Measurements from ENCODE around the gene ST6GAL1.
"Not testable (repeated sequence)": the region's sequence is repeated elsewhere in the genome, so short reads cannot be mapped to it uniquely, and the experiment has no call there.

Gene ST6GAL1

DNA sequence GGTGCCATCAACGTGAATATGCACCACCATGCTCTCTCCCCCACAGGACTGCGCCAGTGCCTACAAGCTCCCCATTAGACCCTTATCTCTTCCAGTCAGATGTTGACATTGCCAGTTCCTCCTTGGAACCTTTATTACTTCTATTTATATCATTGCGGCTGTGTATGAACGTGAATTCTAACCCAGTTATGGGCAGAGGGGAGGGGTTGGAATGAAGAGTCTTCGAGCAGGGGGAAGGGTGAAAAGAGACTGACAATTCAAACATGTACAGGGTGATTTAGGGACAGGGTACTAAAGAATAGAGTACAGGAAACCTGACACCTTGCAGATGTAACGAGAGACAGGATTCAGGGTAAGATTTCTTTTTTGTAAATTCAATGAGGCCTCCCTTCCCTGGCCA, 41.8 kb upstream of the ST6GAL1 start:
- TF ChIP-seq, protein P1, sequence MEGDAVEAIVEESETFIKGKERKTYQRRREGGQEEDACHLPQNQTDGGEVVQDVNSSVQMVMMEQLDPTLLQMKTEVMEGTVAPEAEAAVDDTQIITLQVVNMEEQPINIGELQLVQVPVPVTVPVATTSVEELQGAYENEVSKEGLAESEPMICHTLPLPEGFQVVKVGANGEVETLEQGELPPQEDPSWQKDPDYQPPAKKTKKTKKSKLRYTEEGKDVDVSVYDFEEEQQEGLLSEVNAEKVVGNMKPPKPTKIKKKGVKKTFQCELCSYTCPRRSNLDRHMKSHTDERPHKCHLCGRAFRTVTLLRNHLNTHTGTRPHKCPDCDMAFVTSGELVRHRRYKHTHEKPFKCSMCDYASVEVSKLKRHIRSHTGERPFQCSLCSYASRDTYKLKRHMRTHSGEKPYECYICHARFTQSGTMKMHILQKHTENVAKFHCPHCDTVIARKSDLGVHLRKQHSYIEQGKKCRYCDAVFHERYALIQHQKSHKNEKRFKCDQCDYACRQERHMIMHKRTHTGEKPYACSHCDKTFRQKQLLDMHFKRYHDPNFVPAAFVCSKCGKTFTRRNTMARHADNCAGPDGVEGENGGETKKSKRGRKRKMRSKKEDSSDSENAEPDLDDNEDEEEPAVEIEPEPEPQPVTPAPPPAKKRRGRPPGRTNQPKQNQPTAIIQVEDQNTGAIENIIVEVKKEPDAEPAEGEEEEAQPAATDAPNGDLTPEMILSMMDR (IDR thresholded peaks at IDR 0.05; ENCODE audit: unreplicated experiment in 3 of 3): no peak
- Mint-ChIP-seq H3K4me1 (peaks cover 7% of the 10 kb centered on the region), H3K36me3 (ENCODE audit: low read depth) (no peaks in the 10 kb centered on the region), H3K9me3 (no peaks in the 10 kb centered on the region), H3K27ac (peak overlapping the region in 1 of 3 experiments; percentile 46), H3K4me3 (no peak overlapping the region), H3K27me3 (ENCODE audit: low read depth) (peaks cover 8% of the 10 kb centered on the region)

DNA sequence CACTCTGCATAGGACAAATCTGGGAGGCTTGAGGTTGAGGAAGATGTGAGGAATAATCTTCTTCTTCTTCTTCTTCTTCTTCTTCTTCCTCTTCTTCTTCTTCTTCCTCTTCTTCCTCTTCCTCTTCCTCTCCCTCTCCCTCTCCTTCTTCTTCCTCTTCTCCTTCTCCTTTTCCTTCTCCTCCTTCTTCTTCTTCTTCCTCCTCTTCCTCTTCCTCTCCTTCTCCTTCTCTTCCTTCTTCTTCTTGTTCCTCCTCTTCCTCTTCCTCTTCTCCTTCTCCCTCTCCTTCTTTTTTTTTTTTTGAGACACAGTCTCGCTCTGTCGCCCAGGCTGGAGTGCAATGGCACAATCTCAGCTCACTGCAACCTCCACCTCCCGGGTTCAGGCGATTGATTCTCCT, 40.6 kb upstream of the ST6GAL1 start:
- H3K9me3 Mint-ChIP-seq; H3K4me1 Mint-ChIP-seq; H3K27ac Mint-ChIP-seq; H3K4me3 Mint-ChIP-seq; H3K36me3 Mint-ChIP-seq (ENCODE audit: low read depth); H3K27me3 Mint-ChIP-seq (ENCODE audit: low read depth): not testable (repeated sequence)

DNA sequence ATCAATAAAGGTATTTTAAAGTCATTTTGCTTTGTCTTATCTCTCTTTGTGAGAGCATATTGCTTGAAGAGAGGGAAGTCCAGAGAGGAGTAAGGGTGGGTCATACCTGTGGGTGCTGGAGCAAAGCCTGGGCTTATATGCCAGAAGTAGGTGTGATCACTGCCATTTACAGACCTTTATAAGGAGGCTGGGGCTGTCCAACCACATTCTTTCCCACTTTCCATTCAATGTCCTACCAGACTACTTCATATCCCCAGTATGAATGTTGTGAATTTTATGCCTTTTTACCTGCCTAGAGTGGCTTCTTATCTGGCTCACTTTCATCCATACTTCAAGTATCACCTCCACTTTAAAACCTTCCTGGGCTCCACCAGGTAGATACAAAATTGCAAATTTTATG, 39.4 kb upstream of the ST6GAL1 start:
- Mint-ChIP-seq H3K9me3 (no peaks in the 10 kb centered on the region), H3K4me3 (no peak overlapping the region), H3K27me3 (ENCODE audit: low read depth) (peaks cover 10% of the 10 kb centered on the region), H3K4me1 (peaks cover 7% of the 10 kb centered on the region), H3K36me3 (ENCODE audit: low read depth) (no peaks in the 10 kb centered on the region), H3K27ac (no peak overlapping the region)
- TF ChIP-seq, protein P1 (IDR thresholded peaks at IDR 0.05; ENCODE audit: unreplicated experiment in 3 of 3): no peak

DNA sequence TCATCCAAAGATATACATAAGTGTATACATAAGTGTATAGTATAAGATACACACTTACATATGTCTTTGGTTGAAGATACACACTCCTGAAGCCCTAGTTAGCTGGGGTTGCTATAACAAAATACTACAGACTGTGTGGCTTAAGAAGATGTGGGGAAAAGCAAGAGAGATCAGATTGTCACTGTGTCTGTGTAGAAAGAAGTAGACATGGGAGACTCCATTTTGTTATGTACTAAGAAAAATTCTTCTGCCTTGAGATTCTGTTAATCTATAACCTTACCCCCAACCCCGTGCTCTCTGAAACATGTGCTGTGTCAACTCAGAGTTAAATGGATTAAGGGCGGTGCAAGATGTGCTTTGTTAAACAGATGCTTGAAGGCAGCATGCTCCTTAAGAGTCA, 37.3 kb upstream of the ST6GAL1 start:
- Mint-ChIP-seq H3K4me1 (peaks cover 23% of the 10 kb centered on the region), H3K27ac (peak overlapping the region in 2 of 3 experiments; percentile 70 to 74)
- not testable (repeated sequence) for H3K9me3 Mint-ChIP-seq; H3K27me3 Mint-ChIP-seq (ENCODE audit: low read depth); H3K4me3 Mint-ChIP-seq; H3K36me3 Mint-ChIP-seq (ENCODE audit: low read depth)

DNA sequence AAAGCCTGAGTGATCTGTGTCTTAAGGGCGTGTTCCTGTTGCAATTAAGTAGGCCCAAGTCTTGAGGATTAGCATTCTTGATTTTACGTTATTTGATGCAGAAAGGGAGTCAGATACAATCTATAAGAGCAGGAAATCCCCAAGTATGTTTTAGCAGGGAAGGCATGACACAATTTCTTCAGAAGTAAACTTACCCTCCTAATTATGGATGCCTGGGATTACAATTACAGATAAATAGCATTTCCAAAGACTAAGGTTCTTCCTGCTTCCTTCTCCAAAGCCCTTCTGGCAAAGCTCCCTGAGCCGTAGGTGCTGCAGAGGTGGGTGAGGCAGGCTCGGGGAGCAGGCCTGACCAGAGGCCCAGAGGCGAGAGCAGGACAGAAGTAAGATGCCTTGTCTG, 34.9 kb upstream of the ST6GAL1 start:
- Mint-ChIP-seq H3K4me3 (no peak overlapping the region), H3K36me3 (ENCODE audit: low read depth) (no peaks in the 10 kb centered on the region), H3K27me3 (ENCODE audit: low read depth) (peaks cover 6% of the 10 kb centered on the region), H3K9me3 (no peaks in the 10 kb centered on the region), H3K27ac (peak overlapping the region in 1 of 3 experiments; percentile 69), H3K4me1 (peaks cover 16% of the 10 kb centered on the region)
- TF ChIP-seq, protein P1 (IDR thresholded peaks at IDR 0.05; ENCODE audit: unreplicated experiment in 3 of 3): no peak

DNA sequence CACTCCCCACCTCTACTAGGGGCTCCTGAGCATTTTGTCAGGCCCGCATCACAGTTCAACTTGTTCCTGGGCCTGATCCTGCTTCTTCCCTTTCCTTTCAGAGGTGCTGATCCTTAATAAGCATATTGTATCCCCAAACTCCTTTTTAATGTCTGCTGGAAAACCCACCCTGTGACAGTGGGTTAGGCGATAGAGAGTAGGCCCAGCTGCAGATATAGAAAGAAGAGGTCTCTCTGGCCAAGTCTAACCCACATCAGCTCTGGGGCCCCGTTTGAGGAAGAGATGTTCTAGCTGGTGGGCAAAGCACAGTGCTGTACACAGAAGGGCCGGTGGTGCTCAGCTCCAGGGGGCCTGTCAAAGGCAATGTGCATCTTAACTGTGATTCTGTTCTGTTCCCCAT, 34.3 kb upstream of the ST6GAL1 start:
- TF ChIP-seq, protein P1 (IDR thresholded peaks at IDR 0.05; ENCODE audit: unreplicated experiment in 3 of 3): no peak
- Mint-ChIP-seq H3K27me3 (ENCODE audit: low read depth) (peaks cover 6% of the 10 kb centered on the region), H3K4me1 (peaks cover 16% of the 10 kb centered on the region), H3K9me3 (no peaks in the 10 kb centered on the region), H3K36me3 (ENCODE audit: low read depth) (no peaks in the 10 kb centered on the region), H3K27ac (peak overlapping the region; percentile 16 to 69 (median 61)), H3K4me3 (no peak overlapping the region)

DNA sequence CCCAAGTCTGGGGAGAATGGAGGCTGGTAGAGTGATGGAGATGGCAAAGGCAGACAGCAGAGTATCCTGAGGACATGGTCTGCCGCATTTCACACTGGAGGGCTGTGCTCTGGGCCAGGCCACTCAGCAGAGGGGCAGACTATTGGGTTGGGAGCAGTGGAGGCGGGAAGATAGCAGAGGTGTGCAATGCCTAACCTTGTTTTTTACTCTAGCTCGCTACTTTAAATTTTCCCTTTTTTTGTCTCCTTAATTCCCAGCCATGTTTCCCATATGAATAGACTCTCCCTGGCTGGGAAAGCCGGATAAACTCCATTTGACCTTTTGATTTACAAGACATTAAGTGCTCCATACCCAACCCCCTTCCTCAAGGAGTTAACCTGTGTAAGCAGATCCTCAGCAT, 33.5 kb upstream of the ST6GAL1 start:
- Mint-ChIP-seq H3K4me1 (peaks cover 16% of the 10 kb centered on the region), H3K9me3 (no peaks in the 10 kb centered on the region), H3K27me3 (ENCODE audit: low read depth) (peaks cover 6% of the 10 kb centered on the region), H3K36me3 (ENCODE audit: low read depth) (no peaks in the 10 kb centered on the region), H3K27ac (peak overlapping the region; percentile 61 to 83 (median 69)), H3K4me3 (no peak overlapping the region)
- TF ChIP-seq, protein P1 (IDR thresholded peaks at IDR 0.05; ENCODE audit: unreplicated experiment in 3 of 3): no peak

All from nephron (organoid).